ENCODE measurements around the gene REPIN1. TPM values are rescaled to one million over a fixed set of nuclear protein-coding genes. Genes with fewer than 3 reads are reported as not detected.
A peak's percentile ranks its signal among the peaks of the same experiment; 100 is the strongest.
"Not testable (repeated sequence)": the region's sequence is repeated elsewhere in the genome, so short reads cannot be mapped to it uniquely, and the experiment has no call there.

REPIN1 gene
- total RNA-seq, 1 experiment from 2014 or later, result 28.2 TPM

GRCh38 chr7:150375662-150376521 lies 7.3 kb downstream of the REPIN1 start:
- DNase-seq (ENCODE audit: low read depth), result no peak

- no peak for DNase-seq (ENCODE audit: low read depth)
Observed at GRCh38 chr7:150376560-150376959, 7.9 kb downstream of the REPIN1 start.

- no peak for DNase-seq (ENCODE audit: low read depth)
Observed at GRCh38 chr7:150377196-150377595, 8.6 kb downstream of the REPIN1 start.

GRCh38 chr7:150377635-150378034 lies 9.0 kb downstream of the REPIN1 start:
- DNase-seq (ENCODE audit: low read depth), result no peak

GRCh38 chr7:150378115-150378852 lies 9.7 kb downstream of the REPIN1 start:
- DNase-seq (ENCODE audit: low read depth), result peak; percentile 91

- peak; percentile 95 for DNase-seq (ENCODE audit: low read depth)
Observed at GRCh38 chr7:150378853-150379440, 10.3 kb downstream of the REPIN1 start, which contains the start of gene ZNF775. ZNF775 (plus strand) TSS chr7:150379330; CDS start chr7:150388471, 9,141 bp downstream.

- peak; percentile 43 for DNase-seq (ENCODE audit: low read depth)
Observed at GRCh38 chr7:150379441-150380379, 11.1 kb downstream of the REPIN1 start.

- no peak for DNase-seq (ENCODE audit: low read depth)
Observed at GRCh38 chr7:150380463-150380862, 11.8 kb downstream of the REPIN1 start.

- DNase-seq (ENCODE audit: low read depth), result no peak
Observed at GRCh38 chr7:150381096-150381495, 12.5 kb downstream of the REPIN1 start.

- DNase-seq (ENCODE audit: low read depth), result no peak
Observed at GRCh38 chr7:150381785-150382122, 13.1 kb downstream of the REPIN1 start.

- no peak for DNase-seq (ENCODE audit: low read depth)
Observed at GRCh38 chr7:150382123-150382843, 13.7 kb downstream of the REPIN1 start.

- DNase-seq (ENCODE audit: low read depth), result no peak
Observed at GRCh38 chr7:150382844-150383225, 14.2 kb downstream of the REPIN1 start.

GRCh38 chr7:150383710-150384397 lies 15.2 kb downstream of the REPIN1 start:
- DNase-seq (ENCODE audit: low read depth), result peak; percentile 44

- DNase-seq (ENCODE audit: low read depth), result no peak
Observed at GRCh38 chr7:150384406-150385301, 16.0 kb downstream of the REPIN1 start.

- DNase-seq (ENCODE audit: low read depth), result no peak
Observed at GRCh38 chr7:150385302-150385723, 16.7 kb downstream of the REPIN1 start.

- DNase-seq (ENCODE audit: low read depth), result not testable (repeated sequence)
Observed at GRCh38 chr7:150385884-150386283, 17.3 kb downstream of the REPIN1 start.

- DNase-seq (ENCODE audit: low read depth), result no peak
Observed at GRCh38 chr7:150388306-150388705, 19.7 kb downstream of the REPIN1 start.

- no peak for DNase-seq (ENCODE audit: low read depth)
Observed at GRCh38 chr7:150388709-150389531, 20.3 kb downstream of the REPIN1 start.

Measured in RPMI7951 (cell line).